A549 treated with AZD9567 at 1 μM for 4 hours (cell line): Measurements from ENCODE around the gene SLC11A1. TPM values are rescaled to one million over a fixed set of nuclear protein-coding genes. Genes with fewer than 3 reads are reported as not detected.

Experiments used
- total RNA-seq: library from RNA; stranded (reverse); fragments of 200-300 nt; extraction: Qiagen RNA extraction; gene quantifications from 5 replicates; pipeline ENCODE4 v1.2.3, GENCODE V29; 2022; ENCODE audit not compliant: insufficient read depth

SLC11A1 gene, protein sequence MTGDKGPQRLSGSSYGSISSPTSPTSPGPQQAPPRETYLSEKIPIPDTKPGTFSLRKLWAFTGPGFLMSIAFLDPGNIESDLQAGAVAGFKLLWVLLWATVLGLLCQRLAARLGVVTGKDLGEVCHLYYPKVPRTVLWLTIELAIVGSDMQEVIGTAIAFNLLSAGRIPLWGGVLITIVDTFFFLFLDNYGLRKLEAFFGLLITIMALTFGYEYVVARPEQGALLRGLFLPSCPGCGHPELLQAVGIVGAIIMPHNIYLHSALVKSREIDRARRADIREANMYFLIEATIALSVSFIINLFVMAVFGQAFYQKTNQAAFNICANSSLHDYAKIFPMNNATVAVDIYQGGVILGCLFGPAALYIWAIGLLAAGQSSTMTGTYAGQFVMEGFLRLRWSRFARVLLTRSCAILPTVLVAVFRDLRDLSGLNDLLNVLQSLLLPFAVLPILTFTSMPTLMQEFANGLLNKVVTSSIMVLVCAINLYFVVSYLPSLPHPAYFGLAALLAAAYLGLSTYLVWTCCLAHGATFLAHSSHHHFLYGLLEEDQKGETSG
- 0.14 to 0.34 TPM (median 0.22 TPM) in 4 of 5 replicates, not detected in the other for total RNA-seq

DNA sequence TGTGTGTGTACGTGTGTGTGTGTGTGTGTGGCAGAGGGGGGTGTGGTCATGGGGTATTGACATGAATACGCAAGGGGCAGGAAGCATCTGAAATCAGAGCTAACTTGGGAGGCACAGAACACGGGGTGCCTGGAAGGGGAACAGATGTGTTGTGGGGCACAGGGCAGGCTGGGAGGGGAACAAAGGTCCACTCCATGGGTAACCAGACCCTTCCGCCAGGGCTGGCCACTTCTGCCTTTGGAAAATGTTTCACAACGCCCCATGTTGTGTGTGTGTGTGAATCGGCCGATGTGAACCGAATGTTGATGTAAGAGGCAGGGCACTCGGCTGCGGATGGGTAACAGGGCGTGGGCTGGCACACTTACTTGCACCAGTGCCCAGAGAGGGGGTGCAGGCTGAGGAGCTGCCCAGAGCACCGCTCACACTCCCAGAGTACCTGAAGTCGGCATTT lies at the start of gene SLC11A1:
Gene SLC11A1, plus strand, starts transcription at position 358 of the 451 bp plus-strand sequence. CDS start 96 bp downstream, outside the sequence.

DNA sequence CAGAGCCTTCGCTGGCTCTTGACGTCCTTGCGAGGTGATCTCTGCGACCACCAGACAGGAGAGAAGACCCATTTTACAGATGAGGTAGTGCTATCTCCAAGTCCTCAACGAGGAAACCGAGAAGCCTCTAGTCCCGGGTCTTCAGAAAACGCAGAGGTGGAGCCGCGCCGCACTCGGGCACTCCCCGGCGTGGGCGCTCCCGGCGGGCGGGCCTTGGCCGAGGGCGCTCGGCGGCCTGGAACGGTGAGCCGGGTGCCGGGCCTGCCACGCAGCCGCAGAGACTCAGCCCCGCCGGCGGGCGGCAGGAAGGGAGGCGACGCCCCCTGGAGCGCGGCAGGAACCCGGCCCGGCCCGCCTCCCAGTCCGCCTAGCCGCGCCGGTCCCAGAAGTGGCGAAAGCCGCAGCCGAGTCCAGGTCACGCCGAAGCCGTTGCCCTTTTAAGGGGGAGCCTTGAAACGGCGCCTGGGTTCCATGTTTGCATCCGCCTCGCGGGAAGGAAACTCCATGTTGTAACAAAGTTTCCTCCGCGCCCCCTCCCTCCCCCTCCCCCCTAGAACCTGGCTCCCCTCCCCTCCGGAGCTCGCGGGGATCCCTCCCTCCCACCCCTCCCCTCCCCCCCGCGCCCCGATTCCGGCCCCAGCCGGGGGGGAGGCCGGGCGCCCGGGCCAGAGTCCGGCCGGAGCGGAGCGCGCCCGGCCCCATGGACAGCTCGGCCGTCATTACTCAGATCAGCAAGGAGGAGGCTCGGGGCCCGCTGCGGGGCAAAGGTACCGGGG lies 17.5 kb downstream of the SLC11A1 start, which contains the start of gene CTDSP1:
Gene CTDSP1, plus strand, starts transcription at position 478 of the 776 bp plus-strand sequence. Its CDS starts 223 bp downstream, at position 701.

DNA sequence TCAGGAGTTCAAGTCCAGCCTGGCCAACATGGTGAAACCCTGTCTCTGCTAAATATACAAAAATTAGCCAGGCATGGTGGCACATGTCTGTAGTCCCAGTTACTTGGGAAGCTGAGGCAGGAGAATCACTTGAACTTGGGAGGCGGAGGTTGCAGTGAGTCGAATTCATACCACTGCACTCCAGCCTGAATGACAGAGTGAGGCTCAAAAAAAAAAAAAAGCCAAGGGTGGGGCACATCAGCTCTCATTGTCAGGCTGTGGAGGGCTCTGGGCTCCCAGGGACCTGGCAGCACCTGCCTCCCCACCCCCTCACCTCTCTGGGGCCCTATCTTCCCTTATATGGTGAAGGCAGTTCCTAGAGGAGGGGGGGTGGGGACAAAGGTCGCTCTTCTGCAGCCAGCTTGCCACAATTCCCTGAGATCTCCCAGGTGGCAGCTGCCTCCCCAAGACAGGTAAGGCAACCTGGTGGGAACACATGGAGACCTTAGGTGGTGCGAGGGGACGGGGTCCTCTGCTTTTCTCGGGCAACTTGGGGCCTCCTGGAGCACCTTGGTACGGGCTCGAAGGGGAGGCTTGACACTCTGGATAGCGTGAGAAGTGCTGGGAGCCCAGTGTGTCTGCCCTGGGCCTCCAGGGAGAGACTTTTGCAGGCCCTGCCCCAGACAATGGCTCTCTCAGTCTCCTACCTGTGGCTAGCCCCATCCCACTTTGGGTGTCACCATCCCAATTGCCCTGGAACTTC lies 36.8 kb downstream of the SLC11A1 start, which contains the start of gene VIL1:
Gene VIL1, plus strand, starts transcription at position 407 of the 742 bp plus-strand sequence. CDS start 4,656 bp downstream, outside the sequence.

Other genes starting within 250 kb of the SLC11A1 start
- not detected in 5 replicates for gene CXCR1, start 215.3 kb upstream of the SLC11A1 start, total RNA-seq
- 273 to 294 TPM (median 291 TPM) in 5 replicates for gene ARPC2, start 165.1 kb upstream of the SLC11A1 start, total RNA-seq
- 0.19 to 0.29 TPM (median 0.22 TPM) in 4 of 5 replicates, not detected in the other for gene GPBAR1, start 121.3 kb upstream of the SLC11A1 start, total RNA-seq
- 131 to 171 TPM (median 135 TPM) in 5 replicates for gene AAMP, start 112.1 kb upstream of the SLC11A1 start, total RNA-seq
- 65.7 to 70.1 TPM (median 68.5 TPM) in 5 replicates for gene PNKD, start 111.8 kb upstream of the SLC11A1 start, total RNA-seq
- 117 to 170 TPM (median 125 TPM) in 5 replicates for gene TMBIM1, start 89.8 kb upstream of the SLC11A1 start, total RNA-seq
- gene CATIP, start 25.4 kb upstream of the SLC11A1 start, total RNA-seq: 0.05 to 0.08 TPM (median 0.06 TPM) in 3 of 5 replicates, not detected in the others
- gene CTDSP1, start 17.6 kb downstream of the SLC11A1 start, total RNA-seq: 58.8 to 66.4 TPM (median 60.8 TPM) in 5 replicates
- 0.14 to 1.5 TPM (median 0.33 TPM) in 5 replicates for gene VIL1, start 36.9 kb downstream of the SLC11A1 start, total RNA-seq
- 4.4 to 6.9 TPM (median 5.7 TPM) in 5 replicates for gene USP37, start 186.1 kb downstream of the SLC11A1 start, total RNA-seq
- gene CNOT9, start 186.6 kb downstream of the SLC11A1 start, total RNA-seq: 37.8 to 43.5 TPM (median 39.3 TPM) in 5 replicates
- 0.25 to 0.74 TPM (median 0.38 TPM) in 4 of 5 replicates, not detected in the other for gene PLCD4, start 225.6 kb downstream of the SLC11A1 start, total RNA-seq